Osteoblast (primary cell): ENCODE measurements around the gene SURF1. TPM values are rescaled to one million over a fixed set of nuclear protein-coding genes. Genes with fewer than 3 reads are reported as not detected.

Source experiments
- DNase-seq: peaks from one replicate; pipeline ENCODE4 v3.0.0; 2011; ENCODE audit warnings: low spot score, mixed read lengths; ENCODE audit not compliant: insufficient read length; ENCODE audit errors: missing footprints
- H2AFZ ChIP-seq: 2 replicates; pipeline ENCODE4 v1.6.0; 2011; ENCODE audit warnings: mild to moderate bottlenecking, low read length
- H3K27ac ChIP-seq: 2 replicates; pipeline ENCODE4 v1.5.1; 2011; ENCODE audit warnings: mild to moderate bottlenecking, low read depth, low read length, moderate library complexity
- H3K27me3 ChIP-seq: 2 replicates; pipeline ENCODE4 v1.6.0; 2012; ENCODE audit warnings: mild to moderate bottlenecking, control low read depth, inconsistent platforms, low read length, moderate library complexity; ENCODE audit not compliant: insufficient read depth
- H3K36me3 ChIP-seq: 2 replicates; pipeline ENCODE4 v1.5.1; 2011; ENCODE audit warnings: mild to moderate bottlenecking, low read length, control low read depth, moderate library complexity; ENCODE audit not compliant: insufficient read depth
- H3K4me1 ChIP-seq: 2 replicates; pipeline ENCODE4 v1.5.1; 2011; ENCODE audit warnings: mild to moderate bottlenecking, low read length, control low read depth, moderate library complexity; ENCODE audit not compliant: insufficient read depth
- H3K4me2 ChIP-seq: 2 replicates; pipeline ENCODE4 v1.6.0; 2011; ENCODE audit warnings: mild to moderate bottlenecking, low read length; ENCODE audit not compliant: insufficient read depth
- H3K4me3 ChIP-seq: fragments of 200-600 bp; sonication (generic); 3 replicates; pipeline ENCODE4 v1.5.1; 2012; ENCODE audit warnings: mild to moderate bottlenecking, low read length, inconsistent platforms; ENCODE audit not compliant: insufficient read depth
- H3K79me2 ChIP-seq: 2 replicates; pipeline ENCODE4 v1.6.0; 2012; ENCODE audit warnings: mild to moderate bottlenecking, low read length, control low read depth, inconsistent platforms; ENCODE audit not compliant: insufficient read depth
- H3K9me3 ChIP-seq: 2 replicates; pipeline ENCODE4 v1.5.1; 2011; ENCODE audit warnings: low read depth, low read length, control low read depth
- H4K20me1 ChIP-seq: 2 replicates; pipeline ENCODE4 v1.6.0; 2012; ENCODE audit warnings: mild to moderate bottlenecking, low read length, control low read depth; ENCODE audit not compliant: insufficient read depth
- total RNA-seq: library from RNA; depleted of rRNA; stranded (reverse); fragments of >200 nt; gene quantifications from 2 replicates; pipeline ENCODE4 v1.2.3, GENCODE V29; 2012
- TF ChIP-seq, protein P1 (sequence below): IDR thresholded peaks from 2 replicates; pipeline ENCODE4 v1.5.1; 2011; ENCODE audit warnings: mild to moderate bottlenecking, low read depth, low read length, moderate library complexity; ENCODE audit errors: extremely low read depth

SURF1 gene
- total RNA-seq, 1 donor: 21.0 TPM

DNA sequence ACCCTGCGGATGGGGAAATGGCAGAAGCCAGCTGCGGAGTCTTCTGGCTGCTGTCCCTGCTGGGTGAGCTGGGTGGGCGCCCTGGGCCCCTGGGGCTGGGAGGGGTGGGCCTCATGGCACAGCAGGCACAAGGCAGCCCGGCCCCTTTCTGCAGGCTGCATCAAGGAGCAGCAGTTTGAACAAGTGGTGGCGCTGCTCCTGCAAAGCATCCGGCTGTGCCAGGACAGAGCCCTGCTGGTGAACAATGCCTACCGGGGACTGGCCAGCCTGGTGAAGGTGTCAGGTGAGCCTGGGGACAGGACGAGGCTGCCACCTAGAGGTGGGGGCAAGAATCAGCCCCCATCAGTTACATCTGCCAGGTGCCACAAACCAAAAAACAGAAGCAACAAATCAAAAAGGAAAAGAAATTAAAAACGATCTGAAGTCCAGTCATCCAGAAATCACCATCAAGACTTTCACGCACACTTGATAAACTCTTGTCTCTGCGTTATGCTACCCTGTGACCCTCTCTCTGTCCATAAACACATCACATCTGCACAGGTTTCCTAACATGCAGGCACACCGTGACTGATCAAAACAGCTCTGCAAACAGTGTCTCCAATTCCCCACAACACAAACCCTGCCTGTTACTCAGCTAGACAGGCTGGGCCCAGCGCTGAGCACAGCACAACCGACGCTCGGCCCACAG is 47.6 kb upstream of the SURF1 start:
- Histone ChIP-seq H3K79me2 (no peaks in the 10 kb centered on the region), H4K20me1 (peaks cover 11% of the 10 kb centered on the region), H3K4me3 (no peak overlapping the region), H3K4me2 (no peak overlapping the region), H3K4me1 (peaks cover 10% of the 10 kb centered on the region), H3K27me3 (no peaks in the 10 kb centered on the region), H2AFZ (no peak overlapping the region), H3K9me3 (no peaks in the 10 kb centered on the region), H3K36me3 (peaks cover 17% of the 10 kb centered on the region), H3K27ac (no peak overlapping the region)
- TF ChIP-seq, protein P1, sequence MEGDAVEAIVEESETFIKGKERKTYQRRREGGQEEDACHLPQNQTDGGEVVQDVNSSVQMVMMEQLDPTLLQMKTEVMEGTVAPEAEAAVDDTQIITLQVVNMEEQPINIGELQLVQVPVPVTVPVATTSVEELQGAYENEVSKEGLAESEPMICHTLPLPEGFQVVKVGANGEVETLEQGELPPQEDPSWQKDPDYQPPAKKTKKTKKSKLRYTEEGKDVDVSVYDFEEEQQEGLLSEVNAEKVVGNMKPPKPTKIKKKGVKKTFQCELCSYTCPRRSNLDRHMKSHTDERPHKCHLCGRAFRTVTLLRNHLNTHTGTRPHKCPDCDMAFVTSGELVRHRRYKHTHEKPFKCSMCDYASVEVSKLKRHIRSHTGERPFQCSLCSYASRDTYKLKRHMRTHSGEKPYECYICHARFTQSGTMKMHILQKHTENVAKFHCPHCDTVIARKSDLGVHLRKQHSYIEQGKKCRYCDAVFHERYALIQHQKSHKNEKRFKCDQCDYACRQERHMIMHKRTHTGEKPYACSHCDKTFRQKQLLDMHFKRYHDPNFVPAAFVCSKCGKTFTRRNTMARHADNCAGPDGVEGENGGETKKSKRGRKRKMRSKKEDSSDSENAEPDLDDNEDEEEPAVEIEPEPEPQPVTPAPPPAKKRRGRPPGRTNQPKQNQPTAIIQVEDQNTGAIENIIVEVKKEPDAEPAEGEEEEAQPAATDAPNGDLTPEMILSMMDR: peak; percentile 47
- DNase-seq: peak; percentile 57

DNA sequence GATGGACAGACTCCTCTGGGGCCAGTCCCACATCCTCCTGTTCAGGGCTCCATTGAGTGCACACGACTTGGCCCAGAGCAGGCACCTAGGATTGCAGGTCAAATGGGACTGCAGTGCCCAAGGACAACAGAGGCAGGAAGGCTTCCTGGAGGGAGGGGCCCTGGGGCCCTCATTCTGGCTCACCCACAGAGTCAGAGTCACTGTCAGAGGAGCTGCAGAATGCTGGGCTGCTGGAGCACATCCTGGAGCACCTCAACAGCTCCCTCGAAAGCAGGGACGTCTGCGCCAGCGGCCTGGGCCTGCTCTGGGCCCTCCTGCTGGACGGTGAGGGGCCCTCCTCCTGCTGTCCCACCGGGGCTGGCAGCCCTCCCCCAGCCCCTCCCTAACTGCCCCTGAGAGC is 46.4 kb upstream of the SURF1 start:
- peaks cover 8% of the 10 kb centered on the region for H3K36me3 ChIP-seq
- TF ChIP-seq, protein P1: no peak
- H3K27me3 ChIP-seq: peaks cover 6% of the 10 kb centered on the region
- no peak overlapping the region for H3K4me2 ChIP-seq
- no peak overlapping the region for H3K27ac ChIP-seq
- H3K79me2 ChIP-seq: no peaks in the 10 kb centered on the region
- no peaks in the 10 kb centered on the region for H3K9me3 ChIP-seq
- no peak overlapping the region for H2AFZ ChIP-seq
- peak; percentile 18 for DNase-seq
- H3K4me1 ChIP-seq: peaks cover 10% of the 10 kb centered on the region
- peaks cover 11% of the 10 kb centered on the region for H4K20me1 ChIP-seq
- H3K4me3 ChIP-seq: no peak overlapping the region

DNA sequence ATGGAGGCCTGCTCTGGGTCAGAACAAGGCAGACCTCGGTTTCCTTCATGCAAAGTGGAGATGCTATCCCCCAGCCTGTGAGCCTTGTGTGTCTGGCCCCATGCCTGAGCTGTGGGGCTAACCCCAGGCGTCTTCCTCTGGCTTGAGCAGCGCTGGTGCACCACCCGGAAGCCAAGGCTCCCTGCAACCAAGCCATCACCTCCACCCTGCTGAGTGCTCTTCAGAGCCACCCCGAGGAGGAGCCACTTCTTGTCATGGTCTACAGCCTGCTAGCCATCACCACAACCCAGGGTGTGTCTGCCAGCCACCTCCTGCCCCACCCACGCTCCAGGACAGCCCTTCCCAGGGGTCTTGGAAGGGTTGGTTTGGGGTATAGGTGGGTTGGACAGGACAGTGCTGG is 45.3 kb upstream of the SURF1 start:
- peaks cover 10% of the 10 kb centered on the region for H3K4me1 ChIP-seq
- no peak overlapping the region for H3K27ac ChIP-seq
- peaks cover 9% of the 10 kb centered on the region for H3K27me3 ChIP-seq
- peak; percentile 61 for DNase-seq
- TF ChIP-seq, protein P1: no peak
- no peak overlapping the region for H3K4me3 ChIP-seq
- no peak overlapping the region for H2AFZ ChIP-seq
- no peaks in the 10 kb centered on the region for H3K79me2 ChIP-seq
- no peak overlapping the region for H3K4me2 ChIP-seq
- no peaks in the 10 kb centered on the region for H3K9me3 ChIP-seq
- peaks cover 5% of the 10 kb centered on the region for H3K36me3 ChIP-seq
- H4K20me1 ChIP-seq: peaks cover 9% of the 10 kb centered on the region

DNA sequence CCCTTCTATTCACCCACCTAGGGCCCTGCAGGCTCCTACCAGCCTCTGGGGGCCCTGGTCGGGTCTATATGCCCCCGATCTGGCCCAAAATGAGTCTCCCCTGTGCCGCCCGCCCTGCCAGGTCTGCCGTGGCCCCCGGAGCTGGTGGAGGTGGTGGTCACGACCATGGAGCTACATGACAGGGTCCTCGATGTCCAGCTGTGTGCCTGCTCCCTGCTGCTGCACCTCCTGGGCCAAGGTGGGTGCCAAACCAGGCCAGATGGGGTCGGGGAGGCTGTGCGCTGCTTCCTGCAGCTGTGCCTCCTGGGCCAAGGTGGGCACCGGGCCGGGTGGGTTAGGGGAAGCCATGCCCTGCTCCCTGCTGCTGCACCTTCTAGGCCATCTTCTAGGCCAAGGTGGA is 44.0 kb upstream of the SURF1 start:
- Histone ChIP-seq H3K4me3 (no peak overlapping the region), H2AFZ (no peak overlapping the region), H3K4me2 (no peak overlapping the region), H4K20me1 (peaks cover 7% of the 10 kb centered on the region), H3K9me3 (no peaks in the 10 kb centered on the region), H3K27ac (no peak overlapping the region), H3K36me3 (peaks cover 5% of the 10 kb centered on the region), H3K27me3 (peaks cover 15% of the 10 kb centered on the region), H3K79me2 (no peaks in the 10 kb centered on the region), H3K4me1 (peaks cover 1% of the 10 kb centered on the region)
- TF ChIP-seq, protein P1: no peak
- DNase-seq: peak; percentile 14
